SU-DHL-6 (cell line): ENCODE data around the gene GRB10.

ENCODE experiments used
- H2AFZ ChIP-seq: fragments of 200-600 bp; sonication (generic); 2 replicates; pipeline ENCODE4 v1.6.1; 2014; ENCODE audit warnings: low read depth, mild to moderate bottlenecking, moderate library complexity, mixed read lengths, antibody characterized with exemption, low read length; ENCODE audit not compliant: severe bottlenecking
- H3F3A ChIP-seq: fragments of 200-600 bp; shearing (Covaris generic); 2 replicates; pipeline ENCODE4 v1.6.0; 2016; ENCODE audit warnings: antibody characterized with exemption, mild to moderate bottlenecking; ENCODE audit not compliant: insufficient read depth
- H3K27ac ChIP-seq: fragments of 200-600 bp; sonication (generic); 2 replicates; pipeline ENCODE4 v1.5.1; 2016; ENCODE audit warnings: low read depth, mild to moderate bottlenecking, low read length, moderate library complexity, mixed read lengths
- H3K27me3 ChIP-seq: fragments of 200-600 bp; sonication (generic), shearing (Covaris generic); 2 replicates; pipeline ENCODE4 v1.6.0; 2014; ENCODE audit warnings: mild to moderate bottlenecking, low read length
- H3K36me3 ChIP-seq: fragments of 200-600 bp; sonication (generic); 2 replicates; pipeline ENCODE4 v1.6.1; 2014; ENCODE audit warnings: mild to moderate bottlenecking, low read length, mixed read lengths
- H3K4me2 ChIP-seq: fragments of 300-600, 200-600 bp; shearing (Covaris generic), sonication (generic); 2 replicates; pipeline ENCODE4 v1.6.0; 2014; ENCODE audit warnings: low read length, low read depth, mild to moderate bottlenecking; ENCODE audit not compliant: poor library complexity, severe bottlenecking
- H3K4me3 ChIP-seq: fragments of 200-600 bp; sonication (generic); 2 replicates; pipeline ENCODE4 v1.5.1; 2014; ENCODE audit warnings: antibody characterized with exemption, low read length, mild to moderate bottlenecking, mixed read lengths; ENCODE audit not compliant: insufficient read depth, poor library complexity, severe bottlenecking
- H3K79me2 ChIP-seq: fragments of 200-600 bp; sonication (generic); 2 replicates; pipeline ENCODE4 v1.6.1; 2014; ENCODE audit warnings: mild to moderate bottlenecking, low read length, moderate library complexity; ENCODE audit not compliant: insufficient read depth
- H3K9ac ChIP-seq: fragments of 200-600 bp; sonication (generic); 2 replicates; pipeline ENCODE4 v1.7.0; 2014; ENCODE audit warnings: mild to moderate bottlenecking, low read length
- H3K9me2 ChIP-seq: fragments of 200-600 bp; sonication (generic); replicated peaks from 2 replicates; pipeline ENCODE4 v1.6.1; 2014; ENCODE audit warnings: low read length; ENCODE audit not compliant: insufficient read depth
- H3K9me3 ChIP-seq: fragments of 200-600 bp; sonication (generic); 2 replicates; pipeline ENCODE4 v1.6.1; 2014; ENCODE audit warnings: low read length, mixed read lengths; ENCODE audit not compliant: insufficient read depth
- H4K20me1 ChIP-seq: fragments of 200-600 bp; sonication (generic); 2 replicates; pipeline ENCODE4 v1.6.1; 2014; ENCODE audit warnings: low read depth, mild to moderate bottlenecking, antibody characterized with exemption, low read length, moderate library complexity, mixed read lengths
- CTCF ChIP-seq: fragments of 200-600 bp; sonication (generic); IDR thresholded peaks from one replicate; pipeline ENCODE4 v1.5.1; 2017; ENCODE audit warnings: antibody characterized with exemption, mild to moderate bottlenecking, low read length, moderate library complexity; ENCODE audit not compliant: insufficient read depth, poor library complexity, severe bottlenecking
- EZH2phosphoT487 ChIP-seq: fragments of 200-600 bp; sonication (generic), shearing (Covaris generic); conservative IDR thresholded peaks from 2 replicates; pipeline ENCODE4 v1.6.1; 2018; ENCODE audit warnings: mild to moderate bottlenecking, antibody characterized with exemption, low read length, moderate library complexity, mixed read lengths

Gene GRB10

GRCh38 chr7:50782375-50783208 is at the start of gene GRB10:
Gene GRB10, minus strand, starts transcription at chr7:50782896. Its CDS starts 50,574 bp downstream, at chr7:50732322.
- H2AFZ ChIP-seq: no peak within 1 kb of the TSS
- H3K9me3 ChIP-seq: no peaks in the 10 kb centered on the region
- H3K27me3 ChIP-seq: no peaks in the 10 kb centered on the region
- H4K20me1 ChIP-seq: no peaks in the 10 kb centered on the region
- H3K9ac ChIP-seq: no peak within 1 kb of the TSS
- no peaks in the 10 kb centered on the region for H3K36me3 ChIP-seq
- no peak within 1 kb of the TSS for H3K4me3 ChIP-seq
- H3K79me2 ChIP-seq: no peaks in the 10 kb centered on the region
- H3K9me2 ChIP-seq: no peaks in the 10 kb centered on the region
- no peaks in the 10 kb centered on the region for H3F3A ChIP-seq
- H3K27ac ChIP-seq: no peak within 1 kb of the TSS
- H3K4me2 ChIP-seq: no peak within 1 kb of the TSS
- no peak for TF ChIP-seq EZH2phosphoT487

GRCh38 chr7:50828801-50829200 is 46.1 kb upstream of the GRB10 start:
- H3K9me2 ChIP-seq: no peaks in the 10 kb centered on the region
- H3K36me3 ChIP-seq: no peaks in the 10 kb centered on the region
- no peak overlapping the region for H2AFZ ChIP-seq
- no peak overlapping the region for H3K27ac ChIP-seq
- H3K9me3 ChIP-seq: no peaks in the 10 kb centered on the region
- no peak for TF ChIP-seq CTCF
- TF ChIP-seq EZH2phosphoT487: no peak
- no peaks in the 10 kb centered on the region for H4K20me1 ChIP-seq
- no peaks in the 10 kb centered on the region for H3K79me2 ChIP-seq
- H3K9ac ChIP-seq: no peak overlapping the region
- H3K27me3 ChIP-seq: no peaks in the 10 kb centered on the region
- no peak overlapping the region for H3K4me2 ChIP-seq
- no peaks in the 10 kb centered on the region for H3F3A ChIP-seq
- H3K4me3 ChIP-seq: no peak overlapping the region

- Histone ChIP-seq H3K36me3 (no peaks in the 10 kb centered on the region), H3K27ac (no peak overlapping the region), H4K20me1 (no peaks in the 10 kb centered on the region), H3K4me3 (no peak overlapping the region), H3F3A (no peaks in the 10 kb centered on the region), H3K79me2 (no peaks in the 10 kb centered on the region), H3K9me3 (no peaks in the 10 kb centered on the region), H3K9ac (no peak overlapping the region), H2AFZ (no peak overlapping the region), H3K4me2 (no peak overlapping the region), H3K9me2 (no peaks in the 10 kb centered on the region), H3K27me3 (no peaks in the 10 kb centered on the region)
- TF ChIP-seq CTCF: no peak
Measured at GRCh38 chr7:50828116-50828515, 45.4 kb upstream of the GRB10 start.

- Histone ChIP-seq H3K4me2 (no peak overlapping the region), H3K79me2 (no peaks in the 10 kb centered on the region), H3K27me3 (no peaks in the 10 kb centered on the region), H3K36me3 (no peaks in the 10 kb centered on the region), H3K4me3 (no peak overlapping the region), H3K9me2 (no peaks in the 10 kb centered on the region), H2AFZ (no peak overlapping the region), H4K20me1 (no peaks in the 10 kb centered on the region), H3K27ac (no peak overlapping the region), H3K9ac (no peak overlapping the region), H3K9me3 (no peaks in the 10 kb centered on the region), H3F3A (no peaks in the 10 kb centered on the region)
- TF ChIP-seq CTCF (no peak), EZH2phosphoT487 (no peak)
Measured at GRCh38 chr7:50827281-50827680, 44.6 kb upstream of the GRB10 start.
